HCT116 (cell line): ENCODE measurements around the gene DHX57.

Source experiments
- POLR2A ChIP-seq: IDR thresholded peaks from 2 replicates; pipeline ENCODE4 v1.7.0; 2011; ENCODE audit warnings: borderline replicate concordance; ENCODE audit not compliant: insufficient read depth, insufficient read length; ENCODE audit errors: extremely low read depth
- POLR2AphosphoS5 ChIP-seq: IDR thresholded peaks from 2 replicates; pipeline ENCODE4 v1.6.1; 2011; ENCODE audit warnings: mild to moderate bottlenecking, low read depth, low read length, moderate library complexity
- SIN3A ChIP-seq: IDR thresholded peaks from 2 replicates; pipeline ENCODE4 v1.6.1; 2012; ENCODE audit warnings: low read depth
- SP1 ChIP-seq: IDR thresholded peaks from 2 replicates; pipeline ENCODE4 v1.6.1; 2012; ENCODE audit warnings: low read depth
- TCF7L2 ChIP-seq: IDR thresholded peaks from 2 replicates; pipeline ENCODE4 v1.7.0; 2011; ENCODE audit warnings: borderline replicate concordance, inconsistent platforms; ENCODE audit not compliant: insufficient read depth, insufficient read length; ENCODE audit errors: extremely low read depth
- ZFX ChIP-seq: fragments of 450-650 bp; IDR thresholded peaks from 2 replicates; pipeline ENCODE4 v1.6.1; 2017
- TF ChIP-seq, protein P1 (sequence below), 3 experiments: fragments of 200-600 bp in 1 of 3; sonication (generic) in 1 of 3; IDR thresholded peaks in 2 of 3; conservative IDR thresholded peaks in 1 of 3; 2 replicates each; pipeline ENCODE4 v1.5.1; 2012 to 2017; ENCODE audit warnings: low read depth in 2 of 3, low read length in 2 of 3, antibody characterized with exemption in 1 of 3, borderline replicate concordance in 1 of 3, control low read depth in 1 of 3, mild to moderate bottlenecking in 1 of 3, mixed read lengths in 1 of 3, mixed run types in 1 of 3, moderate library complexity in 1 of 3; ENCODE audit not compliant: insufficient read depth in 1 of 3
- TF ChIP-seq, protein P2 (sequence below): IDR thresholded peaks from 2 replicates; pipeline ENCODE4 v1.6.1; 2012
- TF ChIP-seq, protein P3 (sequence below): IDR thresholded peaks from 2 replicates; pipeline ENCODE4 v1.6.1; 2012
- TF ChIP-seq, protein P4 (sequence below): IDR thresholded peaks from 2 replicates; pipeline ENCODE4 v1.6.1; 2012; ENCODE audit warnings: low read depth
- TF ChIP-seq, protein P5 (sequence below): IDR thresholded peaks from 2 replicates; pipeline ENCODE4 v1.6.1; 2011; ENCODE audit warnings: mild to moderate bottlenecking, low read length, moderate library complexity; ENCODE audit not compliant: insufficient replicate concordance; ENCODE audit errors: extremely low read depth

DNA sequence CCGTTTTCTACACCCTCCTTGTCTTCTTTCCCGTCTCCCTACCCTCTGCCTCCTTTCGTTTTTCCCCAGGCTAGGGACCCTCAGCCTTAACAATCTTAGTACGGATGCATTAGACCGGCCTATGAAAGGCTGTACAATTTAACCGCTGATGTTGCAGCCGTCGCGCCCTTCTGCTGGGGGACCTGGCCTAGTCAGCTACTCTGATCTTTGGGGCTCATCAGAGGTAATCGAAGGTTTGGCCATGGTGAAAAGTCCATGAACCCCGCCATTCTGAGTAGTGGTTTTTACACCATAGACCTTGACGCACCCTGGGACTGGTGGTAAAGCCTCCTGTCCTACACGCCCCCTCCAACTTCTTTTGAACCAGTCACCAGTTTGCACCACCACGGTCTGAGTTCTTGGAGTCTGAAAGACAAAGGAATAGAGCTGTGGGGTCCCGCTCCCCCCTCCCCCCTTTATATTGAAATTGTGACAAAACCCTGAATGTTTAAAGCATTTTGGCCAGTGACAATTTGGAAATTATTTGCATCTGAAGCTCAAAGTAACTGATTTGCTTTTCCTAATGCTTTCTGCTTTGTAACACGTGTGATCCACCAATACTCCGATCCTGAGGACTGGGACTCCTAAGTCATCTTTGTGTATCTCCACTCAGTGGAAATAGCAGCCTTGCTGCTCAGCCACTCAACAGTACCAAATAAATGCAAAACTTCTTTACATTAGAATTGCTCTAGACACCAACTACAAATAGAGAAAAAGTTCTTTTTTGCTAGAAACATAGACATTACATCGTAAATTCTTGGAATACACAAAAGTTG lies 123.9 kb downstream of the DHX57 start:
- TF ChIP-seq, protein P1, sequence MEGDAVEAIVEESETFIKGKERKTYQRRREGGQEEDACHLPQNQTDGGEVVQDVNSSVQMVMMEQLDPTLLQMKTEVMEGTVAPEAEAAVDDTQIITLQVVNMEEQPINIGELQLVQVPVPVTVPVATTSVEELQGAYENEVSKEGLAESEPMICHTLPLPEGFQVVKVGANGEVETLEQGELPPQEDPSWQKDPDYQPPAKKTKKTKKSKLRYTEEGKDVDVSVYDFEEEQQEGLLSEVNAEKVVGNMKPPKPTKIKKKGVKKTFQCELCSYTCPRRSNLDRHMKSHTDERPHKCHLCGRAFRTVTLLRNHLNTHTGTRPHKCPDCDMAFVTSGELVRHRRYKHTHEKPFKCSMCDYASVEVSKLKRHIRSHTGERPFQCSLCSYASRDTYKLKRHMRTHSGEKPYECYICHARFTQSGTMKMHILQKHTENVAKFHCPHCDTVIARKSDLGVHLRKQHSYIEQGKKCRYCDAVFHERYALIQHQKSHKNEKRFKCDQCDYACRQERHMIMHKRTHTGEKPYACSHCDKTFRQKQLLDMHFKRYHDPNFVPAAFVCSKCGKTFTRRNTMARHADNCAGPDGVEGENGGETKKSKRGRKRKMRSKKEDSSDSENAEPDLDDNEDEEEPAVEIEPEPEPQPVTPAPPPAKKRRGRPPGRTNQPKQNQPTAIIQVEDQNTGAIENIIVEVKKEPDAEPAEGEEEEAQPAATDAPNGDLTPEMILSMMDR (IDR thresholded peaks at IDR 0.05 in 2 of 3, conservative IDR thresholded peaks at IDR 0.05 in 1 of 3; ENCODE audit: borderline replicate concordance in 1 of 3, insufficient read depth in 1 of 3, low read depth in 2 of 3, low read length in 2 of 3) = no peak
- TF ChIP-seq, protein P2, sequence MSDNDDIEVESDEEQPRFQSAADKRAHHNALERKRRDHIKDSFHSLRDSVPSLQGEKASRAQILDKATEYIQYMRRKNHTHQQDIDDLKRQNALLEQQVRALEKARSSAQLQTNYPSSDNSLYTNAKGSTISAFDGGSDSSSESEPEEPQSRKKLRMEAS = no peak
- TF ChIP-seq POLR2A (no peak), TCF7L2 (no peak), POLR2AphosphoS5 (no peak), ZFX (peak; percentile 49; the same call in 1 of the 2 replicates), SIN3A (no peak), SP1 (no peak)
- TF ChIP-seq, protein P3, sequence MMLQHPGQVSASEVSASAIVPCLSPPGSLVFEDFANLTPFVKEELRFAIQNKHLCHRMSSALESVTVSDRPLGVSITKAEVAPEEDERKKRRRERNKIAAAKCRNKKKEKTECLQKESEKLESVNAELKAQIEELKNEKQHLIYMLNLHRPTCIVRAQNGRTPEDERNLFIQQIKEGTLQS = no peak
- TF ChIP-seq, protein P4, sequence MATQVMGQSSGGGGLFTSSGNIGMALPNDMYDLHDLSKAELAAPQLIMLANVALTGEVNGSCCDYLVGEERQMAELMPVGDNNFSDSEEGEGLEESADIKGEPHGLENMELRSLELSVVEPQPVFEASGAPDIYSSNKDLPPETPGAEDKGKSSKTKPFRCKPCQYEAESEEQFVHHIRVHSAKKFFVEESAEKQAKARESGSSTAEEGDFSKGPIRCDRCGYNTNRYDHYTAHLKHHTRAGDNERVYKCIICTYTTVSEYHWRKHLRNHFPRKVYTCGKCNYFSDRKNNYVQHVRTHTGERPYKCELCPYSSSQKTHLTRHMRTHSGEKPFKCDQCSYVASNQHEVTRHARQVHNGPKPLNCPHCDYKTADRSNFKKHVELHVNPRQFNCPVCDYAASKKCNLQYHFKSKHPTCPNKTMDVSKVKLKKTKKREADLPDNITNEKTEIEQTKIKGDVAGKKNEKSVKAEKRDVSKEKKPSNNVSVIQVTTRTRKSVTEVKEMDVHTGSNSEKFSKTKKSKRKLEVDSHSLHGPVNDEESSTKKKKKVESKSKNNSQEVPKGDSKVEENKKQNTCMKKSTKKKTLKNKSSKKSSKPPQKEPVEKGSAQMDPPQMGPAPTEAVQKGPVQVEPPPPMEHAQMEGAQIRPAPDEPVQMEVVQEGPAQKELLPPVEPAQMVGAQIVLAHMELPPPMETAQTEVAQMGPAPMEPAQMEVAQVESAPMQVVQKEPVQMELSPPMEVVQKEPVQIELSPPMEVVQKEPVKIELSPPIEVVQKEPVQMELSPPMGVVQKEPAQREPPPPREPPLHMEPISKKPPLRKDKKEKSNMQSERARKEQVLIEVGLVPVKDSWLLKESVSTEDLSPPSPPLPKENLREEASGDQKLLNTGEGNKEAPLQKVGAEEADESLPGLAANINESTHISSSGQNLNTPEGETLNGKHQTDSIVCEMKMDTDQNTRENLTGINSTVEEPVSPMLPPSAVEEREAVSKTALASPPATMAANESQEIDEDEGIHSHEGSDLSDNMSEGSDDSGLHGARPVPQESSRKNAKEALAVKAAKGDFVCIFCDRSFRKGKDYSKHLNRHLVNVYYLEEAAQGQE = no peak
- TF ChIP-seq, protein P5, sequence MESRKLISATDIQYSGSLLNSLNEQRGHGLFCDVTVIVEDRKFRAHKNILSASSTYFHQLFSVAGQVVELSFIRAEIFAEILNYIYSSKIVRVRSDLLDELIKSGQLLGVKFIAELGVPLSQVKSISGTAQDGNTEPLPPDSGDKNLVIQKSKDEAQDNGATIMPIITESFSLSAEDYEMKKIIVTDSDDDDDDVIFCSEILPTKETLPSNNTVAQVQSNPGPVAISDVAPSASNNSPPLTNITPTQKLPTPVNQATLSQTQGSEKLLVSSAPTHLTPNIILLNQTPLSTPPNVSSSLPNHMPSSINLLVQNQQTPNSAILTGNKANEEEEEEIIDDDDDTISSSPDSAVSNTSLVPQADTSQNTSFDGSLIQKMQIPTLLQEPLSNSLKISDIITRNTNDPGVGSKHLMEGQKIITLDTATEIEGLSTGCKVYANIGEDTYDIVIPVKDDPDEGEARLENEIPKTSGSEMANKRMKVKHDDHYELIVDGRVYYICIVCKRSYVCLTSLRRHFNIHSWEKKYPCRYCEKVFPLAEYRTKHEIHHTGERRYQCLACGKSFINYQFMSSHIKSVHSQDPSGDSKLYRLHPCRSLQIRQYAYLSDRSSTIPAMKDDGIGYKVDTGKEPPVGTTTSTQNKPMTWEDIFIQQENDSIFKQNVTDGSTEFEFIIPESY = no peak
